Measurements from ENCODE around the gene PBX1.

PBX1 gene

GRCh38 chr1:164619006-164619784 lies 60.2 kb downstream of the PBX1 start:
- Histone ChIP-seq H3K9ac (ENCODE audit: low read depth, low read length) (no peak overlapping the region), H3K27ac (ENCODE audit: low read depth, low read length) (no peak overlapping the region), H3K4me1 (ENCODE audit: insufficient read depth, low read length) (peaks cover 58% of the 10 kb centered on the region), H3K36me3 (ENCODE audit: insufficient read depth, low read length) (no peaks in the 10 kb centered on the region), H3K9me3 (ENCODE audit: insufficient read depth, low read depth, low read length) (no peaks in the 10 kb centered on the region), H3K4me3 (ENCODE audit: low read length) (no peak overlapping the region), H3K27me3 (ENCODE audit: insufficient read depth, low read length) (no peaks in the 10 kb centered on the region)
- WGBS: 88% methylated on average over 3 of the region's 3 CpGs

GRCh38 chr1:164622068-164622845 lies 63.3 kb downstream of the PBX1 start:
- Histone ChIP-seq H3K27me3 (ENCODE audit: insufficient read depth, low read length) (no peaks in the 10 kb centered on the region), H3K36me3 (ENCODE audit: insufficient read depth, low read length) (peaks cover 15% of the 10 kb centered on the region), H3K27ac (ENCODE audit: low read depth, low read length) (no peak overlapping the region), H3K4me1 (ENCODE audit: insufficient read depth, low read length) (peaks cover 46% of the 10 kb centered on the region), H3K9me3 (ENCODE audit: insufficient read depth, low read depth, low read length) (no peaks in the 10 kb centered on the region), H3K4me3 (ENCODE audit: low read length) (no peak overlapping the region), H3K9ac (ENCODE audit: low read depth, low read length) (no peak overlapping the region)
- WGBS: 88% methylated on average over 8 of the region's 8 CpGs

- Histone ChIP-seq H3K36me3 (ENCODE audit: insufficient read depth, low read length) (peaks cover 15% of the 10 kb centered on the region), H3K4me1 (ENCODE audit: insufficient read depth, low read length) (peaks cover 33% of the 10 kb centered on the region), H3K27ac (ENCODE audit: low read depth, low read length) (no peak overlapping the region), H3K4me3 (ENCODE audit: low read length) (no peak overlapping the region), H3K9me3 (ENCODE audit: insufficient read depth, low read depth, low read length) (no peaks in the 10 kb centered on the region), H3K9ac (ENCODE audit: low read depth, low read length) (no peak overlapping the region), H3K27me3 (ENCODE audit: insufficient read depth, low read length) (no peaks in the 10 kb centered on the region)
- WGBS: 71% methylated on average over 1 of the region's 1 CpG
Measured at GRCh38 chr1:164623805-164624204, 64.8 kb downstream of the PBX1 start.

GRCh38 chr1:164624400-164624799 lies 65.4 kb downstream of the PBX1 start:
- Histone ChIP-seq H3K27ac (ENCODE audit: low read depth, low read length) (no peak overlapping the region), H3K9ac (ENCODE audit: low read depth, low read length) (no peak overlapping the region), H3K4me1 (ENCODE audit: insufficient read depth, low read length) (peaks cover 29% of the 10 kb centered on the region), H3K36me3 (ENCODE audit: insufficient read depth, low read length) (peaks cover 17% of the 10 kb centered on the region), H3K27me3 (ENCODE audit: insufficient read depth, low read length) (no peaks in the 10 kb centered on the region), H3K9me3 (ENCODE audit: insufficient read depth, low read depth, low read length) (no peaks in the 10 kb centered on the region), H3K4me3 (ENCODE audit: low read length) (no peak overlapping the region)
- WGBS: 67% methylated on average over 1 of the region's 1 CpG

GRCh38 chr1:164625004-164625617 lies 66.1 kb downstream of the PBX1 start:
- Histone ChIP-seq H3K9ac (ENCODE audit: low read depth, low read length) (no peak overlapping the region), H3K36me3 (ENCODE audit: insufficient read depth, low read length) (peaks cover 19% of the 10 kb centered on the region), H3K4me1 (ENCODE audit: insufficient read depth, low read length) (peaks cover 29% of the 10 kb centered on the region), H3K27me3 (ENCODE audit: insufficient read depth, low read length) (no peaks in the 10 kb centered on the region), H3K9me3 (ENCODE audit: insufficient read depth, low read depth, low read length) (no peaks in the 10 kb centered on the region), H3K27ac (ENCODE audit: low read depth, low read length) (no peak overlapping the region), H3K4me3 (ENCODE audit: low read length) (no peak overlapping the region)
- WGBS: 89% methylated on average over 7 of the region's 7 CpGs

GRCh38 chr1:164628772-164629171 lies 69.8 kb downstream of the PBX1 start:
- WGBS: 95% methylated on average over 7 of the region's 7 CpGs
- peaks cover 34% of the 10 kb centered on the region for H3K4me1 ChIP-seq (ENCODE audit: insufficient read depth, low read length)
- H3K9ac ChIP-seq (ENCODE audit: low read depth, low read length): no peak overlapping the region
- no peaks in the 10 kb centered on the region for H3K9me3 ChIP-seq (ENCODE audit: insufficient read depth, low read depth, low read length)
- peaks cover 19% of the 10 kb centered on the region for H3K36me3 ChIP-seq (ENCODE audit: insufficient read depth, low read length)
- no peak overlapping the region for H3K27ac ChIP-seq (ENCODE audit: low read depth, low read length)
- no peaks in the 10 kb centered on the region for H3K27me3 ChIP-seq (ENCODE audit: insufficient read depth, low read length)
- H3K4me3 ChIP-seq (ENCODE audit: low read length): no peak overlapping the region

GRCh38 chr1:164629971-164630370 lies 71.0 kb downstream of the PBX1 start:
- no peak overlapping the region for H3K27ac ChIP-seq (ENCODE audit: low read depth, low read length)
- no peak overlapping the region for H3K9ac ChIP-seq (ENCODE audit: low read depth, low read length)
- no peaks in the 10 kb centered on the region for H3K9me3 ChIP-seq (ENCODE audit: insufficient read depth, low read depth, low read length)
- H3K27me3 ChIP-seq (ENCODE audit: insufficient read depth, low read length): no peaks in the 10 kb centered on the region
- H3K36me3 ChIP-seq (ENCODE audit: insufficient read depth, low read length): peaks cover 19% of the 10 kb centered on the region
- no peak overlapping the region for H3K4me3 ChIP-seq (ENCODE audit: low read length)
- 96% methylated on average over 8 of the region's 8 CpGs for WGBS
- peaks cover 35% of the 10 kb centered on the region for H3K4me1 ChIP-seq (ENCODE audit: insufficient read depth, low read length)

GRCh38 chr1:164630626-164631396 lies 71.8 kb downstream of the PBX1 start:
- H3K9me3 ChIP-seq (ENCODE audit: insufficient read depth, low read depth, low read length): no peaks in the 10 kb centered on the region
- H3K36me3 ChIP-seq (ENCODE audit: insufficient read depth, low read length): peaks cover 17% of the 10 kb centered on the region
- H3K4me1 ChIP-seq (ENCODE audit: insufficient read depth, low read length): peaks cover 35% of the 10 kb centered on the region
- WGBS: 86% methylated on average over 3 of the region's 3 CpGs
- no peak overlapping the region for H3K4me3 ChIP-seq (ENCODE audit: low read length)
- no peak overlapping the region for H3K9ac ChIP-seq (ENCODE audit: low read depth, low read length)
- H3K27ac ChIP-seq (ENCODE audit: low read depth, low read length): no peak overlapping the region
- H3K27me3 ChIP-seq (ENCODE audit: insufficient read depth, low read length): no peaks in the 10 kb centered on the region

- Histone ChIP-seq H3K27me3 (ENCODE audit: insufficient read depth, low read length) (no peaks in the 10 kb centered on the region), H3K36me3 (ENCODE audit: insufficient read depth, low read length) (peaks cover 8% of the 10 kb centered on the region; the same call in 1 of the 2 replicates), H3K4me1 (ENCODE audit: insufficient read depth, low read length) (peaks cover 43% of the 10 kb centered on the region), H3K4me3 (ENCODE audit: low read length) (no peak overlapping the region), H3K9me3 (ENCODE audit: insufficient read depth, low read depth, low read length) (no peaks in the 10 kb centered on the region), H3K9ac (ENCODE audit: low read depth, low read length) (no peak overlapping the region), H3K27ac (ENCODE audit: low read depth, low read length) (no peak overlapping the region)
- WGBS: 91% methylated on average over 7 of the region's 7 CpGs
Measured at GRCh38 chr1:164631751-164632150, 72.8 kb downstream of the PBX1 start.

GRCh38 chr1:164633997-164634396 lies 75.0 kb downstream of the PBX1 start:
- peaks cover 65% of the 10 kb centered on the region for H3K4me1 ChIP-seq (ENCODE audit: insufficient read depth, low read length)
- H3K9me3 ChIP-seq (ENCODE audit: insufficient read depth, low read depth, low read length): no peaks in the 10 kb centered on the region
- H3K27ac ChIP-seq (ENCODE audit: low read depth, low read length): peak overlapping the region; percentile 53; the same call in 1 of the 2 replicates
- H3K4me3 ChIP-seq (ENCODE audit: low read length): no peak overlapping the region
- H3K9ac ChIP-seq (ENCODE audit: low read depth, low read length): no peak overlapping the region
- H3K27me3 ChIP-seq (ENCODE audit: insufficient read depth, low read length): no peaks in the 10 kb centered on the region
- H3K36me3 ChIP-seq (ENCODE audit: insufficient read depth, low read length): peaks cover 3% of the 10 kb centered on the region; the same call in 1 of the 2 replicates
- WGBS: 92% methylated on average over 7 of the region's 7 CpGs
